GM12873 (cell line): Measurements from ENCODE around the gene TREX2.

Source experiments
- TF ChIP-seq, protein P1 (sequence below): IDR thresholded peaks from 2 replicates; pipeline ENCODE4 v1.5.1; 2012; ENCODE audit warnings: low read depth, mild to moderate bottlenecking, moderate library complexity, low read length, control low read depth; ENCODE audit not compliant: insufficient read depth; ENCODE audit errors: missing control alignments

TREX2 gene

DNA sequence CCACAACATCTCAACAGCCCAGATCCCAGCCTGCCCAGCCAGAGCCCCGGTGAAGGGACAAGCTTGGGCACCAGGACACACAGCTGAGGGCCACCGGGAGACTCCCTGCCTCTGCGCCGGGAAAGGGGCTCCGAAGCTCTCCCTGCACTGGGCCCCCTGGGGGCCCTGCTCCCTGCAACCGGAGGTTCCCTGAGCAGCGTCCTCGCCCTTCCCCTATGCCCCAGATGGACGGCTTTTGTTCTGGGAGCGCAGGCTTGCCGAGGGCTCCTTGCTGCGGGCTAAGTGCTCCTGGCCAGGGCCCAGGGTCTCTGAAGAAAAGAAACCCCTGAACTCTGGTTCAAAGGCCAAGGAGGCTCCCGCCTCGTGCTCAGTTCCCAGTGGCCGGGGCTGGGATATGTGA lies 35.5 kb downstream of the TREX2 start:
- TF ChIP-seq, protein P1, sequence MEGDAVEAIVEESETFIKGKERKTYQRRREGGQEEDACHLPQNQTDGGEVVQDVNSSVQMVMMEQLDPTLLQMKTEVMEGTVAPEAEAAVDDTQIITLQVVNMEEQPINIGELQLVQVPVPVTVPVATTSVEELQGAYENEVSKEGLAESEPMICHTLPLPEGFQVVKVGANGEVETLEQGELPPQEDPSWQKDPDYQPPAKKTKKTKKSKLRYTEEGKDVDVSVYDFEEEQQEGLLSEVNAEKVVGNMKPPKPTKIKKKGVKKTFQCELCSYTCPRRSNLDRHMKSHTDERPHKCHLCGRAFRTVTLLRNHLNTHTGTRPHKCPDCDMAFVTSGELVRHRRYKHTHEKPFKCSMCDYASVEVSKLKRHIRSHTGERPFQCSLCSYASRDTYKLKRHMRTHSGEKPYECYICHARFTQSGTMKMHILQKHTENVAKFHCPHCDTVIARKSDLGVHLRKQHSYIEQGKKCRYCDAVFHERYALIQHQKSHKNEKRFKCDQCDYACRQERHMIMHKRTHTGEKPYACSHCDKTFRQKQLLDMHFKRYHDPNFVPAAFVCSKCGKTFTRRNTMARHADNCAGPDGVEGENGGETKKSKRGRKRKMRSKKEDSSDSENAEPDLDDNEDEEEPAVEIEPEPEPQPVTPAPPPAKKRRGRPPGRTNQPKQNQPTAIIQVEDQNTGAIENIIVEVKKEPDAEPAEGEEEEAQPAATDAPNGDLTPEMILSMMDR: no peak

DNA sequence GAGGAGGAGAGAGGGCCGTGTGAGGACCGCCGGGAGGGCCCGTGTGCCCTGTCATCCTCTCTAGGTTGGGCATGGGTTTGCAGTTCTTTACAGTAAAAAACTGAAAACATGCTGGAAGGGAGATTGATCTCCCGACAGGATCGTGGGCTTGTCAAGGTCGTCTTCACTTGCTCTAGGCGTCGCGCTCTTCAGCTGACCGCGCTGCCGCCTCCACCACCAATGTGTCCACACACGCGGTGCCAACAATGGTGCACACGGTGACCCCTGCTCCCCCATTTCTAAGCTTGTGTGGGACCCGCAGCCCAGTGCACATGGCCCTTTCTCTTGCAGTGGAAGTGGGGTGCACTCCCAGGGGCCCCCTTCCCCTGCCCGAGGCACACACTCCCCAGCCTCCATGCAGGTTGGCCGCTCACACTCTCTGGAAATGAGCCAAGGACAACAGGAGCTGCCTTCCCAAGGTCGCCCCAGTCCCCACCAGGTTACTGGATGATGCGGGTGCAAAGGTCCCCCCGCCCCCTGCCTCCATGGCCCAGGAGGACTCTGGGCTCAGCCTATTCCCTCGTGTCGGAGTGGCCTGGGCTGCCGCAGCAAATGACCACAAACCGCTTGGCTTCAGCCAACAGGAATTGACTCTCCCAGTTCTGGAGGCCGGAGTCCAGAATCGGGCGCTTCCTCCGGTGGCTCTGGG lies 36.3 kb downstream of the TREX2 start:
- TF ChIP-seq, protein P1: no peak

DNA sequence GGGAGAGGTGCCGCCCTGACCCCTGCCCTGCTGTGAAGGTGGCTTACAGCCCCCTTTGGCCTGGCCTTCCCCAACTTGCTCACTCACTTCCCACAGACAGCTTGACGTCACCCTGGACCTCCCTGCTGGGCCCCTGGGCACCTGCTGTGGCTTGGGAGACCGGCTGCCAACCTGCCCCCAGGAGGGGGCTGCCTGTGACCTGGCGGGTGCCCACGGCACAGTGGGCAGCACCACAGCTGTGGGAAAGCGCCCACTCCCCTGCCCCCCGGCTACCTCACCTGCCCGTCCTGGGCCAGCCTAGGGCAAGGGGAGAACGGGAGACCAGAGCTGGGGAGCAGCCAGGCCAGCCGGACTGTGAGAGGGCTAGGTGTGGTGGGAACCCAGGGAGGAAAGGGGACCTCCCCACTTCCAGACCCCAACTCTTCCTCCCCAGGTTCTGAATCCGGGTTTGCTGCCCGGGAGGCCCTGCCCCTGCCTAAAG lies 36.9 kb downstream of the TREX2 start:
- TF ChIP-seq, protein P1: no peak

DNA sequence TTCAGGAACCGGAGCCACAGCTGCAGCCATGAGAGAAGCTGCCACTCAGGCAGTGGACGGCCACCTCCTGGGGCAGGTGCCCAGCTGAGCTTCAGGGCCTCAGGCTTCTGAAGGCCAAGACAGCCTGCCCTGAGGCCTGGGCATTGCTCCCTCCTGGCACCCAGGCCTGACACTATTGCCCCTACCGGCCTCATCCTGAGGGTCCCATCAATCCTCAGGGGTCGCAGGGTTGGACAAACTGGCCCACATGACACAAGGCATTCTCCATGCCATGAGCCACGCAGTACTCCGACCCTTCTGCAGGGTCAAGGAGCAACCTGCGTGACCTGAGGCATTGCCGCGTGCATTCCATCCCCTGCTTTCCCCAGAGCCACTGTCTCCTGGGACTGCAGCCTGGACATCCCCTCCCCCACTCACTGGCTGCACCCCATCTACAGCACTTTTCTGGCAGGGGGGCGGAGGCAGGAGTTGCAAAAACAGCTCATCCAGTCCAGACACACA lies 37.6 kb downstream of the TREX2 start:
- TF ChIP-seq, protein P1: no peak

DNA sequence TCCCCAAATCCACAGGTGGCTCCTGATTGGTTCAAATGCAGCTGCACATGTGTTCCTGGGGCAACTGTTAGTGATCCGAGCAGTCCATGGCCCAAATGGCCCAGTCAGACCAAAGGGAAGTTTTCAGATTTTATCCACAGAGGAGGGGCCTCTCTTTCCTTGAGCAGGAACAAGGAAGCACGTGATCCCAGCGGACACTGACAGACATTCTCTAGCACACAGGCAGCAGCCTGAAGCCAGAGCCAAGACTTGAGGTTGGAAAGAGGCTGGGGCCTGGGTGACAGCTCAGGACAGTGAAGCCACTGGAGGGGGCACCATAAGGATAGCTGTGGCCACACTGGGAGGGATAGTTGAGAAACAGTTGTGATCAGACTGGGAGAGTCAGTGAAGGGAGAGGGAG lies 38.1 kb downstream of the TREX2 start:
- TF ChIP-seq, protein P1: no peak

DNA sequence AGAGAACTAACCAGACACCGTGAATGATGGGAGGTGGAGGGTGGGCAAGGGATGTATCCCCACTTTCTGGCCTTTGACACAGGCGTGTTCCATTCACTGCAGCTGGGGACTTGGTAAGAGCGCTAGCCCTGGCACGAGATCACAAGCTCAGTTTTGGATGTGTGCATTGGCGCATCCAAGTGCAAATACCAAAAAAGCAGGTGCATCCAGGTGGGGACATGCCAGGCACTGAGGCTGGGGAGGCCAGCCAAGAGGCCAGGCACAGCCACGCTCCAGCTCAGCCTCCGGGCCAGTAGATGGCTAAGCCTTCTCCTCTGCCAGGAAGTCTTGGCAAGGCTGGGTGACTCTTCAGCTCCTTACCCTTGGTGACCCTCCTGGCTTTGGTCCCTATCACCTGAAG lies 39.0 kb downstream of the TREX2 start:
- TF ChIP-seq, protein P1: no peak

DNA sequence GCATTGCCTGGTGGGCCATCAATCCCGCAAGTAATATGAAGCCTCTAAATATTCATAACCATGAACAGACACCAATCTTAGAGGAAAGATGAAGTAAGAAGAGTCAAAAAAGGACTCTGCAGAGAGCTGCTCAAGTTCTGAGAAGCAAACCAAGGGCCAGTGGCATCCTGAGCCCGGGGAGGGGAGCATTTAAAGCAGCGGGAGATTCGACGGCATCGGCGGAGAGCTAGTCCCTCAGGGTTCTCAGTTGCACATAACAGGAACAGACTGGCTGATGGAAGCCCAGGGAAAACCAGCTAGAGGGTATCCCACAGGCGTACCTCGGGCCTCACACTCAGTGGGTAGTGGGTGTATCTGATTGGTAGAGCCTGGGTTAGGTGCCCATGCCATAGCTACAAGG lies 39.8 kb downstream of the TREX2 start:
- TF ChIP-seq, protein P1: no peak
